Smooth muscle cell (in vitro differentiated cells): ENCODE measurements around the gene PALS1. TPM values are rescaled to one million over a fixed set of nuclear protein-coding genes. Genes with fewer than 3 reads are reported as not detected.
A peak's percentile ranks its signal among the peaks of the same experiment; 100 is the strongest.
"Not testable (repeated sequence)": the region's sequence is repeated elsewhere in the genome, so short reads cannot be mapped to it uniquely, and the experiment has no call there.

Source experiments
- DNase-seq: peaks from one replicate; lab custom pipeline; 2025; ENCODE audit not compliant: unreplicated experiment; lab: John Stamatoyannopoulos, UW
- H2AFZ ChIP-seq: fragments of 200-600 bp; sonication (generic); 2 replicates; pipeline ENCODE4 v1.6.0; 2016; ENCODE audit warnings: antibody characterized with exemption, low read depth, mild to moderate bottlenecking
- H3F3A ChIP-seq: fragments of 200-600 bp; sonication (generic); 2 replicates; pipeline ENCODE4 v1.6.0; 2017; ENCODE audit warnings: antibody characterized with exemption, low read depth
- H3K27ac ChIP-seq: fragments of 200-600 bp; sonication (generic); 2 replicates; pipeline ENCODE4 v1.5.1; 2016; ENCODE audit warnings: low read depth, mild to moderate bottlenecking
- H3K27me3 ChIP-seq: fragments of 200-600 bp; sonication (generic); 2 replicates; pipeline ENCODE4 v1.6.1; 2016; ENCODE audit warnings: low read depth, mild to moderate bottlenecking
- H3K36me3 ChIP-seq: fragments of 200-600 bp; sonication (generic); 2 replicates; pipeline ENCODE4 v1.5.1; 2016; ENCODE audit warnings: low read depth
- H3K4me1 ChIP-seq: fragments of 200-600 bp; sonication (generic); 2 replicates; pipeline ENCODE4 v1.5.1; 2016; ENCODE audit warnings: low read depth
- H3K4me2 ChIP-seq: fragments of 200-600 bp; sonication (generic); 2 replicates; pipeline ENCODE4 v1.6.0; 2016; ENCODE audit warnings: mild to moderate bottlenecking
- H3K4me3 ChIP-seq: fragments of 200-600 bp; sonication (generic); 2 replicates; pipeline ENCODE4 v1.5.1; 2016; ENCODE audit warnings: mild to moderate bottlenecking
- H3K79me2 ChIP-seq: fragments of 200-600 bp; sonication (generic); 2 replicates; pipeline ENCODE4 v1.6.0; 2016; ENCODE audit warnings: low read depth, mild to moderate bottlenecking
- H3K9ac ChIP-seq: fragments of 200-600 bp; sonication (generic); 2 replicates; pipeline ENCODE4 v1.6.0; 2016; ENCODE audit warnings: low read depth
- H3K9me3 ChIP-seq: fragments of 200-600 bp; sonication (generic); replicated peaks from 2 replicates; pipeline ENCODE4 v1.5.1; 2016; ENCODE audit warnings: low read depth
- H4K20me1 ChIP-seq: fragments of 200-600 bp; sonication (generic); 2 replicates; pipeline ENCODE4 v1.6.0; 2016; ENCODE audit warnings: low read depth
- CTCF ChIP-seq: fragments of 200-600 bp; sonication (generic); IDR thresholded peaks from 2 replicates; pipeline ENCODE4 v1.5.1; 2017; ENCODE audit warnings: borderline replicate concordance, mild to moderate bottlenecking, antibody characterized with exemption; ENCODE audit not compliant: insufficient read depth, poor library complexity, severe bottlenecking
- WGBS: methylation state at CpG from one replicate; pipeline ENCODE4 v1.1.7; 2016; ENCODE audit warnings: low lambda C conversion rate; 5-methylcytosine and 5-hydroxymethylcytosine counted together
- polyA plus RNA-seq: library from polyadenylated mRNA; unstranded; fragments of >200 nt; fragmentation: Nextera tagmentation; extraction: Ambion mirVana; gene quantifications from 2 replicates; pipeline ENCODE4 v1.2.1, GENCODE V29; 2016
- total RNA-seq: library from RNA; depleted of rRNA; stranded (reverse); fragments of >200 nt; gene quantifications from 2 replicates; pipeline ENCODE4 v1.2.3, GENCODE V29; 2014

PALS1 gene
- total and polyA plus RNA-seq, 2 experiments from 2014 or later = 4.6 to 29.2 TPM

- Histone ChIP-seq H3K9ac (peak overlapping the region; percentile 49), H3K36me3 (no peaks in the 10 kb centered on the region), H3K27me3 (no peaks in the 10 kb centered on the region), H3K4me1 (peaks cover 39% of the 10 kb centered on the region), H3K4me2 (peak overlapping the region; percentile 78), H3K9me3 (no peaks in the 10 kb centered on the region), H2AFZ (no peak overlapping the region), H3K4me3 (peak overlapping the region; percentile 30), H3K79me2 (peaks cover 66% of the 10 kb centered on the region), H4K20me1 (peaks cover 76% of the 10 kb centered on the region), H3K27ac (peak overlapping the region; percentile 82), H3F3A (peaks cover 3% of the 10 kb centered on the region)
- WGBS = 79% methylated on average over 3 of the region's 3 CpGs
- DNase-seq = no peak
- no peak for TF ChIP-seq CTCF
These were observed 29.0 kb downstream of the PALS1 start for GRCh38 chr14:67270145-67270753.

- no peaks in the 10 kb centered on the region for H3K27me3 ChIP-seq
- H3K79me2 ChIP-seq = peaks cover 65% of the 10 kb centered on the region
- TF ChIP-seq CTCF = no peak
- H3F3A ChIP-seq = peaks cover 3% of the 10 kb centered on the region
- H3K36me3 ChIP-seq = no peaks in the 10 kb centered on the region
- H2AFZ ChIP-seq = no peak overlapping the region
- peaks cover 39% of the 10 kb centered on the region for H3K4me1 ChIP-seq
- no peak overlapping the region for H3K4me3 ChIP-seq
- WGBS = 98% methylated on average over 3 of the region's 3 CpGs
- no peak overlapping the region for H3K9ac ChIP-seq
- H3K4me2 ChIP-seq = no peak overlapping the region
- no peaks in the 10 kb centered on the region for H3K9me3 ChIP-seq
- peaks cover 76% of the 10 kb centered on the region for H4K20me1 ChIP-seq
- no peak overlapping the region for H3K27ac ChIP-seq
- DNase-seq = no peak
These were observed 29.7 kb downstream of the PALS1 start for GRCh38 chr14:67270933-67271332.

- H3K27me3 ChIP-seq, H3K4me2 ChIP-seq, H3K36me3 ChIP-seq, H3F3A ChIP-seq, DNase-seq, H3K9me3 ChIP-seq, H2AFZ ChIP-seq, H3K27ac ChIP-seq, H3K4me3 ChIP-seq, H3K9ac ChIP-seq: not testable (repeated sequence)
- 96% methylated on average over 3 of the region's 3 CpGs for WGBS
- H4K20me1 ChIP-seq = peaks cover 79% of the 10 kb centered on the region
- H3K79me2 ChIP-seq = peaks cover 57% of the 10 kb centered on the region
- H3K4me1 ChIP-seq = peaks cover 43% of the 10 kb centered on the region
These were observed 32.0 kb downstream of the PALS1 start for GRCh38 chr14:67273281-67273680.

GRCh38 chr14:67276131-67276530 lies 34.9 kb downstream of the PALS1 start:
- Histone ChIP-seq H2AFZ (no peak overlapping the region), H3K27ac (no peak overlapping the region), H3K4me2 (no peak overlapping the region), H3K4me3 (no peak overlapping the region), H4K20me1 (peaks cover 75% of the 10 kb centered on the region), H3K79me2 (peaks cover 67% of the 10 kb centered on the region), H3K27me3 (no peaks in the 10 kb centered on the region), H3F3A (no peaks in the 10 kb centered on the region), H3K36me3 (no peaks in the 10 kb centered on the region), H3K4me1 (peaks cover 18% of the 10 kb centered on the region), H3K9me3 (no peaks in the 10 kb centered on the region), H3K9ac (no peak overlapping the region)
- no peak for TF ChIP-seq CTCF
- no peak for DNase-seq
